B cell (primary cell): Measurements from ENCODE around the gene COL13A1.

Experiments used
- EZH2 ChIP-seq: IDR thresholded peaks from 2 replicates; pipeline ENCODE4 v1.6.1; 2012; ENCODE audit warnings: borderline replicate concordance, low read depth, mild to moderate bottlenecking, moderate library complexity, low read length; ENCODE audit not compliant: insufficient read depth, poor library complexity, severe bottlenecking
- TF ChIP-seq, protein P1 (sequence below): fragments of 200-600 bp; IDR thresholded peaks from one replicate; pipeline ENCODE4 v1.8.0; 2022; ENCODE audit warnings: antibody characterized with exemption, mild to moderate bottlenecking

DNA sequence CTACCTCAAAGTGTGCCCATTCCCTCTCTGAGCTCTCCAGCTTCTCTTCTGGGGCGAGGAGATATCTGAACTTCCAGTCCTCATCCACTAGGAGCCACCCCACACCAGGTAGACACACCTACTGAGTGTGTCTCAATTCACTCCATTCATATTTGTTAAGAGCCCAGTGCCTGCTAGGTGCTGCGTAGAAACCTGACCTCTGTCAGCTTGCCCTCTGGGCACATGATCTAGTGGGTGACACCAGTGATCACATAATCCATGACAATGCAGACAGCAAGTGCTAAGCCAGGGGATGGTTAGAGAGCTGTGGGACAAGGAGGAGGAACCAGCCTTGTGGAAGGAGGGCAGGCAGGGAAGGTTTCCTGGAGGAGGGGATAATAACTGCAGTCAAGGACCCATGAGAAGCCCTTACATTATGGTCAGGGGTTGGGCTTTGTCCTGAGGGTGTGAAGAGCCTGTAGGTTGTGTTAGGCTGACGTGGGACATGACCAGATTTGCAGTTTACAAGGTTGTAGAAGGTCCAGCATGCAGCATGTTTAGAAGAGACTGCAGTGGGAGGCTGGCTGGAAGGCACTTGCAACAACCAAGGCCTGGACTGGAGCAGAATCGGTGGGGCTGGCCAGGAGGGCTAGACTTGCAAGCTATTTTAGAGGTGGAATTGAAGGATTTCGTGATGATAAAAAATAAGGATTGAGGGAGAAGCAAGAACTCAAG is 81.8 kb downstream of the COL13A1 start:
- no peak for TF ChIP-seq EZH2
- TF ChIP-seq, protein P1, sequence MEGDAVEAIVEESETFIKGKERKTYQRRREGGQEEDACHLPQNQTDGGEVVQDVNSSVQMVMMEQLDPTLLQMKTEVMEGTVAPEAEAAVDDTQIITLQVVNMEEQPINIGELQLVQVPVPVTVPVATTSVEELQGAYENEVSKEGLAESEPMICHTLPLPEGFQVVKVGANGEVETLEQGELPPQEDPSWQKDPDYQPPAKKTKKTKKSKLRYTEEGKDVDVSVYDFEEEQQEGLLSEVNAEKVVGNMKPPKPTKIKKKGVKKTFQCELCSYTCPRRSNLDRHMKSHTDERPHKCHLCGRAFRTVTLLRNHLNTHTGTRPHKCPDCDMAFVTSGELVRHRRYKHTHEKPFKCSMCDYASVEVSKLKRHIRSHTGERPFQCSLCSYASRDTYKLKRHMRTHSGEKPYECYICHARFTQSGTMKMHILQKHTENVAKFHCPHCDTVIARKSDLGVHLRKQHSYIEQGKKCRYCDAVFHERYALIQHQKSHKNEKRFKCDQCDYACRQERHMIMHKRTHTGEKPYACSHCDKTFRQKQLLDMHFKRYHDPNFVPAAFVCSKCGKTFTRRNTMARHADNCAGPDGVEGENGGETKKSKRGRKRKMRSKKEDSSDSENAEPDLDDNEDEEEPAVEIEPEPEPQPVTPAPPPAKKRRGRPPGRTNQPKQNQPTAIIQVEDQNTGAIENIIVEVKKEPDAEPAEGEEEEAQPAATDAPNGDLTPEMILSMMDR: no peak
